ENCODE results near the gene ZNF581.
A peak's percentile ranks its signal among the peaks of the same experiment; 100 is the strongest.

ZNF581 gene

GRCh38 chr19:55635334-55635717, 8.1 kb upstream of the ZNF581 start:
- no peak for DNase-seq

- no peak for DNase-seq
Measured at GRCh38 chr19:55635856-55636440, 7.5 kb upstream of the ZNF581 start.

GRCh38 chr19:55636723-55637122, 6.7 kb upstream of the ZNF581 start:
- no peak for DNase-seq

- DNase-seq = no peak
Measured at GRCh38 chr19:55637534-55637933, 5.9 kb upstream of the ZNF581 start.

- peak; percentile 80 for DNase-seq
Measured at GRCh38 chr19:55638864-55639359, 4.5 kb upstream of the ZNF581 start.

GRCh38 chr19:55640043-55640576, 3.3 kb upstream of the ZNF581 start:
- DNase-seq = peak; percentile 80

- DNase-seq = peak; percentile 79
Measured at GRCh38 chr19:55640577-55641425, 2.6 kb upstream of the ZNF581 start, which contains the start of gene ZNF580. ZNF580 (plus strand) TSS chr19:55641002; CDS start chr19:55642509, 1,507 bp downstream.

GRCh38 chr19:55641426-55642152, 1.9 kb upstream of the ZNF581 start:
- DNase-seq = peak; percentile 65

GRCh38 chr19:55642153-55643002, 1.1 kb upstream of the ZNF581 start:
- peak; percentile 60 for DNase-seq

GRCh38 chr19:55643887-55644176, 383 bp downstream of the ZNF581 start:
- DNase-seq = no peak

GRCh38 chr19:55644191-55644833, 863 bp downstream of the ZNF581 start:
- DNase-seq = no peak

- DNase-seq = no peak
Measured at GRCh38 chr19:55644842-55645511, 1.5 kb downstream of the ZNF581 start.

- DNase-seq = no peak
Measured at GRCh38 chr19:55645512-55645881, 2.0 kb downstream of the ZNF581 start.

- DNase-seq = no peak
Measured at GRCh38 chr19:55646889-55647731, 3.7 kb downstream of the ZNF581 start.

GRCh38 chr19:55647732-55648584, 4.5 kb downstream of the ZNF581 start, which contains the start of gene CCDC106:
CCDC106 (plus strand) TSS chr19:55648212; CDS start chr19:55649047, 835 bp downstream.
- peak; percentile 65 for DNase-seq

- DNase-seq = no peak
Measured at GRCh38 chr19:55648585-55649267, 5.3 kb downstream of the ZNF581 start.

- DNase-seq = no peak
Measured at GRCh38 chr19:55649268-55650125, 6.0 kb downstream of the ZNF581 start.

GRCh38 chr19:55650126-55650557, 6.7 kb downstream of the ZNF581 start:
- DNase-seq = no peak
